ENCODE data around the gene BBS1. TPM values are rescaled to one million over a fixed set of nuclear protein-coding genes. Genes with fewer than 3 reads are reported as not detected.

BBS1 gene
- total RNA-seq, 3 donors from 2014 or later, result 13.1 to 13.8 (median 13.6) TPM

DNA sequence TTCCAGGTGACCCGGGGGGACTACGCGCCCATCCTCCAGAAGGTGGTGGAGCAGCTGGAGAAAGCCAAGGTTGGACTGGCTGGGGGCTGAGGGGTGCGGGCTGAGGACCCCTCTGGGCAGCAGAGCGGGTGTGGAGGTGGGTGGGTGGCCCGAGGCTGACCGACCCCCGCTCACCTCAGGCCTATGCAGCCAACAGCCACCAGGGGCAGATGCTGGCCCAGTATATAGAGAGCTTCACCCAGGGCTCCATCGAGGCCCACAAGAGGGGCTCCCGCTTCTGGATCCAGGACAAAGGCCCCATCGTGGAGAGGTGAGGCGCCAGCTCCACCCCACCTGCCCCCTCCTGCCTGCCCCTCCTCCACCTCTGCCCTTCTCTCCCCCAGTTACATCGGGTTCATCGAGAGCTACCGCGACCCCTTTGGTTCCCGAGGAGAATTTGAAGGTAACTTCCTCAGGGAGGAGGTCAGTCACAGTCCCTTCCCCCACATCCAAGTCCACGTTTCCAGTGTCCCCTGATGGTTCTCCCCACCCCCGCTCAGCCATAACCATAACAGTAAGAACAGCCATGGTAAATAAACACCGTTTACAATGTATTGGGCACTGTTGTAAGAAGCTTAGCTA, 19.0 kb upstream of the BBS1 start:
- H3K4me3 Mint-ChIP-seq, result no peak overlapping the region
- H3K36me3 Mint-ChIP-seq (ENCODE audit: insufficient read depth), result peaks cover 16% of the 10 kb centered on the region
- H3K4me1 Mint-ChIP-seq (ENCODE audit: low read depth), result no peaks in the 10 kb centered on the region
- ATAC-seq, result peak in 1 of 2 donors; percentile 43
- no peak for DNase-seq
- no peaks in the 10 kb centered on the region for H3K9me3 Mint-ChIP-seq
- no peaks in the 10 kb centered on the region for H3K27me3 Mint-ChIP-seq (ENCODE audit: low read depth)

DNA sequence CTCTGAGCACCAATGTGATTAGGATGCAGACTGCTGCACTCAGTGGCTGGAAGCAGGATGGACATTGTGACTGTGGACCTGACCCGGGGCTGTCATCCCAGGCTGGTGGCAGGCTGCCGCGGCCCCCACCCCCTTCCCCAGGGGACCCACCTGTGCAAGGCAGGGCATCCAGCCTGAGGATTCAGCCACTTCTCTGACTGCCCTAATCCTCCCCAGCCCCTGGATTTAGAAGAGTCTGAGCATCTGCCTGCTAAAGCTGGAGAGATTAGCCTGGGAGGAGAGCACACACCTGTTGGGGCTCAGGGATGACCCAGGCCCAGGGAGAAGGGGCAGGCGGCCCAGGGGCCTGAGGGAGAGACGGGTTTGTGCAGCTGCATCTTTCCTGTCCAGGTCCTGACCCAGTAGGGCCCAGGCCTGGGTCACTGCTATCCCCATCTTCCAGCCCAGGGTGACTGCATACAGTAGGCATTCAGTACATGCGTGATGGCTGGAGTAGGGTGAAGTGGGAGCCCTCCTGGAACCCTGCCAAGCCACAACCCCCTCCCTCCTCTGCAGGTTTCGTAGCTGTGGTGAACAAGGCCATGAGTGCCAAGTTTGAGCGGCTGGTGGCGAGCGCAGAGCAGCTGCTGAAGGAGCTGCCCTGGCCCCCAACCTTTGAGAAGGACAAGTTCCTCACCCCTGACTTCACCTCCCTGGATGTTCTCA, 18.1 kb upstream of the BBS1 start:
- ATAC-seq, result no peak
- H3K36me3 Mint-ChIP-seq (ENCODE audit: insufficient read depth), result peaks cover 20% of the 10 kb centered on the region
- H3K27me3 Mint-ChIP-seq (ENCODE audit: low read depth), result no peaks in the 10 kb centered on the region
- H3K4me3 Mint-ChIP-seq, result no peak overlapping the region
- no peaks in the 10 kb centered on the region for H3K4me1 Mint-ChIP-seq (ENCODE audit: low read depth)
- no peak for DNase-seq
- no peaks in the 10 kb centered on the region for H3K9me3 Mint-ChIP-seq

DNA sequence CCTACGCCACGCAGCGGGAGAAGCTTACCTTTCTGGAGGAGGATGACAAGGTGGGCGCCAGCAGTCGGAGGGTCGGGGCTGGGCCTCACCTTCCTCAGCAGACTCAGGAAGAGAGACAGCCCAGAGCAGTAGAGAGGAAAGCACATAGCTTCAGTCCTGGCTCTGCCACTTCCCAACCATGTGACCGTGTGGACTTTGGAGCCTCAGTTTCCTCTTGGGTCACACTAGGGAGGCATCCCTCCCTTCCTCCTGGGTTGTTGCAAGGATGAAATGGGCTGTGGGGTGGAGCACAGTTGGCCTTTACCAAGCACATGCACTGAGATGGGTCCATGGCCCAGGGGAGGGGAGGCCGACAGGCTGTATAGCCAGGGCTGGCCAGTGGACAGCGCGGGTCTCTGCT, 17.3 kb upstream of the BBS1 start:
- Mint-ChIP-seq H3K4me1 (ENCODE audit: low read depth) (no peaks in the 10 kb centered on the region), H3K4me3 (no peak overlapping the region), H3K27me3 (ENCODE audit: low read depth) (no peaks in the 10 kb centered on the region), H3K36me3 (ENCODE audit: insufficient read depth) (peaks cover 23% of the 10 kb centered on the region), H3K9me3 (no peaks in the 10 kb centered on the region)
- DNase-seq, result no peak
- ATAC-seq, result no peak

DNA sequence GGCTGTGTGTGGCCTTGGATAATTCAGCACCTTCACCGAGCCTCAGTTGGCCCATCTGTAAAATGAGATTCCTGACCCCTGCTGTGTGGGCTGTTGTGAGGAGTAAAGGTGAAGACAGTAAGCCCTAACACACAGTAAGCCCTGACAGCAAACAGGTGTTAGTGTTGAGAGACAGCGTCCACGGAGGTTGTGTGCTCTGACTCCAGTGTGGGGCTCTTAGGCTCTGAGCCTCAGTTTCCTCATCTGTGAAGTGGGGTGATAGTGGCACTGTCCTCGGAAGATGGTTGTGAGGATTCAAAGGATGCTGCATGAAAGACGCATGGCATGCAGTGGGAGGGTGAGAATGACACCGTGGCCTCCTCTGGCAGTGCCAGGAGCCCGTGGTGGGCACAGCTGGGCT, 16.0 kb upstream of the BBS1 start:
- Mint-ChIP-seq H3K9me3 (no peaks in the 10 kb centered on the region), H3K36me3 (ENCODE audit: insufficient read depth) (peaks cover 18% of the 10 kb centered on the region), H3K4me3 (no peak overlapping the region), H3K27me3 (ENCODE audit: low read depth) (no peaks in the 10 kb centered on the region), H3K4me1 (ENCODE audit: low read depth) (no peaks in the 10 kb centered on the region)
- DNase-seq (no peak), ATAC-seq (no peak)

GRCh38 chr11:66494935-66495334, 15.5 kb upstream of the BBS1 start:
- no peaks in the 10 kb centered on the region for H3K4me1 Mint-ChIP-seq (ENCODE audit: low read depth)
- ATAC-seq, result no peak
- no peaks in the 10 kb centered on the region for H3K9me3 Mint-ChIP-seq
- H3K36me3 Mint-ChIP-seq (ENCODE audit: insufficient read depth), result peaks cover 16% of the 10 kb centered on the region
- no peaks in the 10 kb centered on the region for H3K27me3 Mint-ChIP-seq (ENCODE audit: low read depth)
- DNase-seq, result no peak
- H3K4me3 Mint-ChIP-seq, result no peak overlapping the region

GRCh38 chr11:66495401-66495854, 15.0 kb upstream of the BBS1 start:
- DNase-seq, result no peak
- ATAC-seq, result no peak
- no peaks in the 10 kb centered on the region for H3K27me3 Mint-ChIP-seq (ENCODE audit: low read depth)
- H3K36me3 Mint-ChIP-seq (ENCODE audit: insufficient read depth), result peaks cover 16% of the 10 kb centered on the region
- H3K9me3 Mint-ChIP-seq, result no peaks in the 10 kb centered on the region
- H3K4me1 Mint-ChIP-seq (ENCODE audit: low read depth), result no peaks in the 10 kb centered on the region
- no peak overlapping the region for H3K4me3 Mint-ChIP-seq

- H3K9me3 Mint-ChIP-seq, result no peaks in the 10 kb centered on the region
- H3K4me3 Mint-ChIP-seq, result no peak overlapping the region
- ATAC-seq (no peak), DNase-seq (no peak)
- no peaks in the 10 kb centered on the region for H3K27me3 Mint-ChIP-seq (ENCODE audit: low read depth)
- H3K36me3 Mint-ChIP-seq (ENCODE audit: insufficient read depth), result peaks cover 14% of the 10 kb centered on the region
- no peaks in the 10 kb centered on the region for H3K4me1 Mint-ChIP-seq (ENCODE audit: low read depth)
Observed at GRCh38 chr11:66497206-66497605, 13.2 kb upstream of the BBS1 start.

GRCh38 chr11:66498506-66498905, 11.9 kb upstream of the BBS1 start:
- H3K4me3 Mint-ChIP-seq, result no peak overlapping the region
- H3K27me3 Mint-ChIP-seq (ENCODE audit: low read depth), result no peaks in the 10 kb centered on the region
- H3K4me1 Mint-ChIP-seq (ENCODE audit: low read depth), result no peaks in the 10 kb centered on the region
- ATAC-seq, result no peak
- no peak for DNase-seq
- peaks cover 10% of the 10 kb centered on the region for H3K36me3 Mint-ChIP-seq (ENCODE audit: insufficient read depth)
- H3K9me3 Mint-ChIP-seq, result no peaks in the 10 kb centered on the region

GRCh38 chr11:66505276-66505816, 5.1 kb upstream of the BBS1 start:
- Mint-ChIP-seq H3K27me3 (ENCODE audit: low read depth) (no peaks in the 10 kb centered on the region), H3K4me3 (no peak overlapping the region), H3K4me1 (ENCODE audit: low read depth) (no peaks in the 10 kb centered on the region), H3K9me3 (no peaks in the 10 kb centered on the region), H3K36me3 (ENCODE audit: insufficient read depth) (peaks cover 24% of the 10 kb centered on the region)
- DNase-seq (no peak), ATAC-seq (no peak)

- Mint-ChIP-seq H3K4me1 (ENCODE audit: low read depth) (peaks cover 9% of the 10 kb centered on the region), H3K27me3 (ENCODE audit: low read depth) (no peaks in the 10 kb centered on the region), H3K4me3 (no peak overlapping the region), H3K9me3 (no peaks in the 10 kb centered on the region), H3K36me3 (ENCODE audit: insufficient read depth) (peaks cover 17% of the 10 kb centered on the region)
- no peak for DNase-seq
- ATAC-seq, result no peak
Observed at GRCh38 chr11:66509131-66509561, 1.3 kb upstream of the BBS1 start.

DNA sequence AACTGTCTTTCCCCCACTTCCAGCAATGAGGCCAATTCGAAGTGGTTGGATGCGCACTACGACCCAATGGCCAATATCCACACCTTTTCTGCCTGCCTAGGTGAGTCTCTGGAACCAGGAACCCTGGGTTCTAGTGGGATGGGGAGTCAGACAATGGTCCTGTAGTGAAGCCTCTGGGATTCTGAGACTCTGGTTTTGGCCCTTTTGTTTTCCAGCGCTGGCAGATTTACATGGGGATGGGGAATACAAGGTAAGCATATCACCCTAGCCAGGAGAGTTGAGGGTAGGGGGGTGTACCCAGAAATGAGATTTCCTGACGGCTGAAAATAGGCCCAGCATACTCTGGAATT, 530 bp downstream of the BBS1 start:
- Mint-ChIP-seq H3K9me3 (no peaks in the 10 kb centered on the region), H3K36me3 (ENCODE audit: insufficient read depth) (peaks cover 12% of the 10 kb centered on the region), H3K4me1 (ENCODE audit: low read depth) (peaks cover 9% of the 10 kb centered on the region), H3K27me3 (ENCODE audit: low read depth) (no peaks in the 10 kb centered on the region), H3K4me3 (peak overlapping the region; percentile 90)
- peak in 1 of 2 donors; percentile 3 for ATAC-seq
- DNase-seq, result no peak

DNA sequence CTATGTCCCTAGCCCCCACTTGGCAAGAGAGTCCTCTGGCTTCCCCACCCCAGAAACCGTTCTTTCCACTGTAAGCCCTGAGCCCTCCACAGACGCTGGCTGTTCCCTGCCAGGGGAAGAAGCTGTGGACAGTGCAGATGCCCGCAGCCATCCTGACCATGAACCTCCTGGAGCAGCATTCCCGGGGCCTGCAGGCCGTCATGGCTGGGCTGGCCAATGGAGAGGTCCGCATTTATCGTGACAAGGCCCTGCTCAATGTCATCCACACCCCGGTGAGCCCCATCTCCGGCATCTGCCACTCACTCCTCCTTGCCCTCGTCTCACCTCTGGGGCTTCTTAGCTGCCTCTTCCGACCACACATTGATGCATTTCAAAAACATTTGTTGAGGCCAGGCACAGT, 13.2 kb downstream of the BBS1 start:
- Mint-ChIP-seq H3K36me3 (ENCODE audit: insufficient read depth) (peaks cover 23% of the 10 kb centered on the region), H3K4me1 (ENCODE audit: low read depth) (no peaks in the 10 kb centered on the region), H3K27me3 (ENCODE audit: low read depth) (no peaks in the 10 kb centered on the region), H3K4me3 (no peak overlapping the region), H3K9me3 (no peaks in the 10 kb centered on the region)
- ATAC-seq, result no peak
- DNase-seq, result no peak

- no peak for ATAC-seq
- H3K9me3 Mint-ChIP-seq, result no peaks in the 10 kb centered on the region
- no peaks in the 10 kb centered on the region for H3K27me3 Mint-ChIP-seq (ENCODE audit: low read depth)
- H3K4me1 Mint-ChIP-seq (ENCODE audit: low read depth), result no peaks in the 10 kb centered on the region
- no peak overlapping the region for H3K4me3 Mint-ChIP-seq
- DNase-seq, result no peak
- peaks cover 23% of the 10 kb centered on the region for H3K36me3 Mint-ChIP-seq (ENCODE audit: insufficient read depth)
Observed at GRCh38 chr11:66524304-66525040, 14.0 kb downstream of the BBS1 start.

- Mint-ChIP-seq H3K9me3 (no peaks in the 10 kb centered on the region), H3K27me3 (ENCODE audit: low read depth) (no peaks in the 10 kb centered on the region), H3K4me1 (ENCODE audit: low read depth) (no peaks in the 10 kb centered on the region), H3K36me3 (ENCODE audit: insufficient read depth) (peaks cover 9% of the 10 kb centered on the region), H3K4me3 (no peak overlapping the region)
- no peak for DNase-seq
- no peak for ATAC-seq
Observed at GRCh38 chr11:66529069-66529468, 18.6 kb downstream of the BBS1 start.

Measured in activated T-cell treated with anti-CD3 and anti-CD28 coated beads, Interleukin-2, amount 50 U/mL, for 4 hours (primary cell).